GM18508 (cell line): ENCODE data around the gene SIK3.

ENCODE experiments used
- ATAC-seq: cut with Tn5 transposase; IDR thresholded peaks from one replicate; pipeline ENCODE4 v1.9.1; 2021; ENCODE audit warnings: moderate number of reproducible peaks; ENCODE audit not compliant: insufficient read depth, unreplicated experiment

Gene SIK3

DNA sequence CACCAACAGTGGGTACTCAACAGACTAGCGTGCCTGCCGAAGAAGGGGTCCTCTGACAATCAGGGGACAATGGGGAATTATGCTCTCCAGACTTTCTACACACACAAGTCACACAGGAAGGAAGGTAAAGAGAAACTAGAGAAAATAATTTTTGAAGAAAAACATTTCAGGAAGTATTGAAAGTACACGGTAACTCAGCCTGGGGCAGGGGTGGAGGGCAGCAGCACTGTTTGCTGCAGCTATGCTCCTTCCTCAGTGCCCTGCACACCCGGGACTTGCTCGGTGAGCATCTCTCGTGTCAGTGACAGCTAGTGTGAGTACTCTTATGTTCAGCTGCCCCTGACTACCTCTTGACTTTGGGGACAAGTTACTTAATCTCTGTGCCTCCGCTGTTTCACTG, 242.8 kb downstream of the SIK3 start:
- no peak for ATAC-seq

DNA sequence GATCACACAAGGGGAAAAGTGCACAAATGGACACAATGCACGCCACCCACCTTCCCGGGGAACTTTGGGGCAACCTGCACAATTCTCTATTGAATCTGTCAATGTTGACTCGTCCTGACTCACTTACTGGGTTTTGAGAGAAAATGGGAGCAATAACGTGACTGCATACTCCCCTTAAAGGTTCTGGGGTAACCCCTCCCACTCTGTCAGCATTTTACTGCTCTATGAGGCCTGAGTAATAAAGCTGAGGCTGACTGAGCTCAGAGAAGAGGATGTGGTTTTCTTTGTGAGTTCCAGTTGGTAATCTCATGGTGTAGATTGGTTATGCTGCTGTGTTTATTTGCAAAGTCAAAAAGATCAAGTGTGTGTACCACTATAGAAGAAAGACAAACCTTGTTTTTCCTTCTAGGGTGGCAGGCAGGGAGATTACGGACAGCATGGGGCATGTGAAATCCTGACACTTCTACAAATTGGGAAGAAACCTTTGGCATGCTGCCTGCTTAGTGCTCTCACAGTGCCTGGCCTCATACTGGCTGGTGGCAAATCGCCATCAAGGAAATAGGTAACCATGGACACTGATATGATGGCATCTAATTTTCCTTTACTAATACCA, 244.7 kb downstream of the SIK3 start:
- ATAC-seq: peak; percentile 77

DNA sequence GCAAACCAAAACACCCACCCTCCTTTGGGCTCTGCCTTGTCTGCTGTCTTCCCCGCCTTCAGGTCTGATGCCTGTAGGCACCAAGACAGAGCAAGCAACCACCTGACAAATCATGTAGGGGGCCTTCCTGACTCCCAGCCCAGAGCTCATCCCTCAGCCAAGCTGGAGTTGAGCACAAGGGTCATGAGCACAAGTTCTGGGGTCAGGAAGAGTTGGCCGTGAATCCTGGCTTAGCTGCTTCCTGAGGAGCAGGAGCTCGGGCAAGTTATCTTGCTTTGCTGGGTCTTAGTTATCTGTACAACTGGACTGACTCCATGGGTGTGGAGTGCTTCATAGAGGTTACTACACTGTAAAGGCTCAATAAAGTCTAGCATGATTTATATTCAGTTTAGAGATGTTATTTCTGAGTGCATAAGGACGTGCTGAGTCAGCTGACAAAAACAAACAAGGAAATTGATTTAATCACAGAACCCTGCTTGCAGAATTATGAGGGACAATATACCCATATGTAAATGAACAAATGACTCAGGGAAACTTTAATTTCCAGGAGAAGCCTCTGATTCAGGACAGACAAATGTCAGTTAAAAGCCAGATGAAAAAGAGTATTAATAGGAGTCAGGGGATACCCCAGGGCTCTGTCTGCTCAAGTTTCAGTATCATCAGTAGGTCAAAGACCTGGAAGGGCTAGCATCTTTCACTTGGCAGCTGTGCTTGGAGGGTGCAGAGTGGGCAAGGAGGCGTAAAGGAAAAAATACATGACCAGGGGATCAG, 245.8 kb downstream of the SIK3 start:
- no peak for ATAC-seq

DNA sequence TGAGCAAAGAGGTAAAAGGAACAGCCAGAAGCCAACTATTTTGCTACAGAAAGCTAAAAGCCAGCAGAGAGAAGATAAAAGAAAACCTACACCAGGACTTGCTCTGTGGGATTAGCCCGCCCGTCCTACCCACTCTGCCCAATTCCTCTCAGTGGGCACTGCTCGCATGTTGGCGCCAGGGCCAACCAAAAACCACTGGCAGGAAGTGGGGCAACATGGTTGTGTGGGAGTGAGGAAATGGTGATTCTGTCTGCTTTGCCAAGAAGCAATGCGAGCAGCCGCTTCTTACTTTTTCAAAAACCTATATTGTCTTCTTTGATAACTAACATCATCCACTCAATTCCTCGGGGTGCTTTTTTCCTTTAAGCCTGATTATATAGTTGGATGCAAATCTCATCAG, 246.6 kb downstream of the SIK3 start:
- ATAC-seq: no peak

DNA sequence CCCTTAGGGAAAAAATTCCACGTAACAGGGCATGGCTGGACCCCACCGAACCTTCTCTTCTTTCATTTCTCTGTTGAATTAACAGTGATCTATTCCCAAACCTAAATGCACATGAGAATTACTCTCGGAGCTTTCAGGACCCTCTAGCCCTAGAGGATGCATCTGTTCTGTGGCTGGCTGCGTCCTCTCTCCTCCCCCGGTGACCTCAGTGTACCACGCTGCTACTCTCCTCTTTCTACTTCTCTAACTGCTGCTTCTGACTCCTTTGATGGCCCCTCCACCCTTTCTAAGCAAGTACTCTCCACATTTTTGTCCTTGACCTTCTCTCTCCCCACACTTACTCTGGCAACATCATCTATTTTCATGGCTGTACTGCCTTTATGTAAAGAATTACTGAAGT, 248.7 kb downstream of the SIK3 start:
- no peak for ATAC-seq

DNA sequence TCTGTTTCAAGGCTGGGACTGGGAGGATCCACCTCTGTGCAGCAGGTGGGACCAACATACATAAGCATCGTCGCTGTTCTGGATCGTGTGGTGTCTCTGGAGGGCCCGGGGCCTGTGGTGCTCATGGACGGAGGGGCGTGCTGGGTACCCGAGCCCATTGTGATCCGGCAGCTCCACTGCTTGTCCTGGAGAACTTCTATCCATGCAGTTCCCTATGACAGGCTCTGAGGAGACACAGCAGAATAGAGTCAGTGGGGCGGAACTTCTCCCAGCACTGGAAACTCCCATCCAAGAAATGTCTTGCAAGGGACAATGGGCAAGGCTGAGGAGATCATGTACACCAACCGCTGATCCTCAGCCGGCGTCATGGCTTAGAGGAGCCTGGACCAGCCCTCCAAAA, 249.2 kb downstream of the SIK3 start:
- no peak for ATAC-seq

DNA sequence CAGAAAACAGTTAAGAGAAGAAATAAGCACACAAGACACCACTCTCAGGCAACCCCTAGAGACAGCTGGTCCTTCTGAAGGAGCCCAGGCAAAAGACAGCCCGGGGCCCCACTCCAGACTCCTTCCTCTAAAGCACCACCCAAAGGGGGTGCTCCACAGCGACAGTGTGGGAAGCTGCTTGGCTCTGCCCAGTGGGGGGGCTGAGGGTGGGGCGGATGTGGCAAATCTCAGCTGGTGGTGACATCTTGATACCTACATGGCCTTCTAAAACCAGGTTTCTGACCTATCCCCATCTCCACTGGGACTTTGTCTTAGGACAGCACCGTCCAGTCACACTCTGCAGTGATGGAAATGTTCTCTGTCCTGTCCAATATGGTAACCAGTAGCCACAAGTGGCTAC, 250.6 kb downstream of the SIK3 start:
- ATAC-seq: no peak

DNA sequence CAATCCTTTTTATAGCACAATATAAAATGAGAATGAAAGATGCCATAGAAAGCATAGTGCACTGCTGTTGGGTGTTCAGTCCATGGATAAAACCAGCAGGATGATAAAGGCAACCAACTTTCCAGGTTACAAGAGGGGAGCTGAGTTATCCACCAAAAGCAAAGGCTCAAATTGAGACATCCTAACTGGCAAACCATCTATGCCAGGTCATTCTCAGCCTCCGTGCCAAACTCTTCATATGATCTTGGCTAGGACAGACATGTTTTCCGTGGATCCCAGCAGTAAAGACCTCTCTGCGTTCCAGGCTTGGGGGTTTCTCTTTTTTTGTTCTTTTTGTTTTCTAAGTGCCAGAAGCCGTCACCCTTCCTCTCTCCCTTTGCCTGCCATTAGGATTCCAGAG, 253.5 kb downstream of the SIK3 start:
- ATAC-seq: no peak

DNA sequence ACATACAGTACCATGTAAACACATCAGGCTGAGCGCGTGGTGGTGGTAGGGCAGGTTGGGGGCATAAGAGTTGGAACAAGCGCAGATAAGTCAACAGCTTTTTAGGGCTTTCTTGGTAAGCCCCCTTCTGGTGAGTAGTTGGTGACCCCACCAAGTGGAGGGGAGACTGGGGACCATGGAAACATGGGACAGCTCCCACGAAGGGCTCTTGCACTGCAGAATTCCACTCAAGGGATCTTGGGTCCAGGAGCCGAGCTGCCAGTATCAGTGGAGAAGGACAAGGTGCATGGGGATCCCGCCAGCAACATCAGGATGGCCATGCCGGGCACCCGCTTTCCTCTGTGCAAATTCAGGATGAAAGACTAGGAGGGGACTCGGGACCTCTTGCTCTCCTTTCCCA, 254.6 kb downstream of the SIK3 start:
- no peak for ATAC-seq

DNA sequence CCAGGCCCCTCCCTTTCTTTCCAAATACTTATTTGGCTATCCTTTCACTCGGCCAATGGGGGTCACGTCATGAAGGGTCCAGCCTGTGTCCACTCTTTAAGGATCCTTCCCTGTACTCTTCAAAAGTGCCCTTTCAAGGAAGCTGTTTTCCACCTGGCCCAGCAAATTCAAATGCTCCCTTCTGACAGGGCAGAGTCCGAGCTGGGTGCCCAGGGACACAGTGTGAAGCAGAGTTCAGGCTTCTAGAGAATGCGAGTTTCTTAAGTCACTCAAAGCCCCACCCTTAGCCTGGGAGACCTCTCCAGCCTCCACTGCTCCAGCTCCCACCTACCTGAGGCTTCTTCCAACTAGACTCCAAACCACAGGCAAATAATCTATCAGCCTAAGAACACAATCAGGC, 255.3 kb downstream of the SIK3 start:
- ATAC-seq: no peak

DNA sequence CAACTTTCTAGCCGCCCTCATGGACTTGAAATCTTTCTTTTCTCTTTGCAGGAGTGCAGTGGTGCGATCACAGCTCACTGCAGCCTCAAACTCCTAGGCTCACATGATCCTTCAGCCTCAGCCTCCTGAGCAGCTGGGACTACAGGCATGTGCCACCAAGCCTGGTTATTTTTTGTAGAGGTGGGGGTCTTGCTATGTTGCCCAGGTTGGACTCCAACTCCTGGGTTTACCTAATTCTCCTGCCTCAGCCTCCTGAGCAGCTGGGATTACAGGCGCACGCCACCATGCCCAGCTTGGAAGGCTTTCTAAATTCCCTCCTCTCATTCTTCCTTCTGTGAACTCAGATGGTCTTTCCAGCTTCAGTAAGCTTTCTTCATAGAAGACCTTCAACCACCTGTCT, 256.1 kb downstream of the SIK3 start:
- no peak for ATAC-seq

DNA sequence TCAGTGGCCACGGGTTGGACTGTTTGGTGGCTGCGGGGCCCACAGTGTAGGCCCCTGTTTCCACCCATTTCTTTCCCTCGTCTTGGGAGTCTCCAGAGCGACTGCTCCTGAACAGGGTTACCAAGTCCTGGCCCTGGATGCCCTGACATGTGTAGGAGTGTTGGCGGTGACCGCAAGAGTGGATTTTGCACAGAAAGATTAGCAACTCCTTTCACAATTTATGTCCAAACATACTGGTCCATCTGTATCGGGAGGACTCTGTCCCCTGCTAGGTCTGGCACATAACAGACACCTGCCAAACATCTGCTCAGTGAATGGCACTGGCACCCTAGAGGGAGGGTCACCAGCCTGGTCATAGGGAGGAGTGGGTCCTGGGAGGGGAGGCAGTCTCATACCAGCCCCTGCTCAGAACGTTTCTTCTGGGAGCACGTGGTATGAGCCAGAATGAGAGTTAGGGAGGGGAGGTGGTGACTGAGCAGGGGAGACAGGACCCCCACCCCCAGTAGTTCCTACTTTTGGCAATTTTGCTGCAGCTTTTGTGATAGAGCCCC, 257.4 kb downstream of the SIK3 start:
- ATAC-seq: no peak

DNA sequence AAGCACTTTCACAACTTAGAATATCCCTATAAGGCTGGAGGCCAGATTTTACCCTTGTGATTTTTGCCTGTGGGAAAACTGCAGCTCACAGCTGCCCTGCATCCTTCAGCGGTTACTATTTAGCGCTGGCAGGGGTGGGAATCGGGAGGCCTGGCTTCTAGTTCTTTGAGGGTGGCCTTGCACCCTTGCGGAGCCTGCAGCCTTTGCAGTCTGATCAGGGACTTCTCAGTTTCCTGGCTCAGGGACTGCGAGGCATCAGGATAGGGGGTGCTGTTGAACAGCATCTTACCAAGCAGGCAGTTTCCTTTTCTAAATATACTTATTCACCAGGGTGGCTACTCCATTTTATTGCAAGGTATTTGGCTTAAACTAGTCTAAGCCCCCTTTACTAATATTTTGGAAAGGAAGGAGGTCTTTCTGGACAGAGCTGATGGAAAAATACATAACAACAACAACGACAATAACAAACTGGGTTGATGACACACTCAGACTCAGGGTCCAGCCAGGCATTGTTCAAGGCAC, 257.9 kb downstream of the SIK3 start:
- no peak for ATAC-seq

DNA sequence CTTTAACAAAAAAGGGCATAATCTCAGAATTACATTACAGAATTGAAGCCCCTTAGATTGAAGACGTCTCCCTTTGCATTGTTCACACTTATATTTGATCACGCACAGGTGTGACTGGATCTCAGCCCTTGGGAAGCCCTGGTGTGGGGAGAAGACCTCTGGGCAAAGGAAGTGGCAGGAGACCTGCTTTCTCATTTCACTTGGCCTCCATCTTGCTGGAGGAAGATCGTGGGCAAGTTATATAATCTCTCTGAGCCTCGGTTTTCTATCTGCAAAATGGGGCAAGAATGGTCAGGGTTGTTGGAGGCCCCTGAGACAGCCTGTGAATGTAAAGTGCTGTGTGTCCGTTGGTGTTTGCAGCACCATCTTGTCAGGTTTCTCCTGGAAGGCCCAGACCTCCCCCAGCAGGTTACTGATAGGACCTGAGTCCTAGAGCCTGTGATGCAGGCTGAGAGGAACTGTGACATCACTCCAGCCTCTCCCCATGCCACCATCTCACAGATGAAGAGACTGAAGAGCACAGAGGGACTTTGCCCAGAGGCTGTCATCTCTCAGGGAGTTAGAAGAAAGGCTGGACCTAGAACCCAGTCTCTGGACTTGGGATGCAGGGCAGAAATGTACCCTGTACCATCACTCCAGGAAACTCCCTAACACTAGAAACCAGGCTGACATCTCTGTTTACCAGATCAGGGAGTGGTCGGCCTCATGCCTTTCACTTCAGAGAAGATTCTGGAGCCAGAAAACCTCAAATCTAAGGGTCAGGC, 259.7 kb downstream of the SIK3 start:
- no peak for ATAC-seq

DNA sequence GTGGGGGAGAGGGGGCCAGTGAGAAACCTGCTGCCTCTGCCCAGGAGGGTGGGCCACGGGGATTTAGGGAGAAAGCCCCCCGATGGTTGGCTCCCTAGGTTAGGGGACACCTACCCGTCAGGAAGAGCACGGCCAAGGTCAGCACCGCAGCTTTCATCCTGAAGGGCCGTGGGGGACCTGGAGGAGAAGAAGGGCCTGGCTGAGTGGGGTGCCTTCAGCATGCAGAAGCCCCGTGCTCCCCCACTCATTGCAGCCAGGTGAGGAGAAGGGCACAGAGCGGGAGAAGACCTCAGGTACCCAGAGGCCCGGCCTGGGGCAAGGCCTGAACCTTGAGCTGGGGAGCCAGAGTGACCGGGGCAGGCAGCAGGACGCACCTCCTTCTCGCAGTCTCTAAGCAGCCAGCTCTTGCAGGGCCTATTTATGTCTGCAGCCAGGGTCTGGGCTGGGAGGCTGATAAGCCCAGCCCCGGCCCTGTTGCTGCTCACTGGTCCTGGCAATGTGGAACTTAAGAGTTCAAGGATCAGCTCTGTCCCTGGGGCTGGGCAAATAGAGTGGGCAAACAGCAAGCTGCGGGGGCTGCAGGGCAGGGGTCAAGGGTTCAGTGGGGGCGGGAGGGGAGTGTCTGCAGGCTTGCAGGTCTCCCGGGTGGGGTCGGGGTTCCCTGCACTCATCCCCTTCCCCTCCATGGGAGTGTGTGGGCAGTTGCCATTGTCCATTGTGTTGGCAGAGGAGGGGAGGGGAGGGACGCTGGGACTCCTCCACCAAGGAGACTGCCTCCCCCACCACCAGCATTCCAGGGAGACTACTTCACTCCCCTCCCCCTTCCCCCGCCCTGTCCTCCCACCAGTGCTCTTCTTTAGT, 260.8 kb downstream of the SIK3 start, which contains the start of gene APOA1:
TSS of gene APOA1 (minus strand) at position 392 of the 861 bp plus-strand sequence. CDS start at position 157, 235 bp downstream.
- ATAC-seq: no peak

DNA sequence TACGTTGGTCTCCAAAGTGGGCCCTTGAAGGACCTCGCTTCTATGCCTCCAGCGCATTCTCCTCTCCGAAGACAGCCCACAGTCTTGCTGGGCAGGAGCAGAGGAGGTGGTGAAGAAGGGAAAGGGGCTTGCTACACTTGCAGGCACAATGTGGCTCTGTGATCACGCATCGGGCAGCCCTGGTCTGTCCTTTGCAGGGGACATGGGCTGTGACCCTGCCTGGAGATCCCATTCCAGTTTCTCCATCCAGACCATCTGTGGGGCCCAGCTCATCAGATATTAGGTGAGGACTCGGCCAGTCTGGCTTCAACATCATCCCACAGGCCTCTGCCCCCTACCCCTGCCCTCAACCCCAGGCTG, 261.6 kb downstream of the SIK3 start:
- ATAC-seq: no peak

DNA sequence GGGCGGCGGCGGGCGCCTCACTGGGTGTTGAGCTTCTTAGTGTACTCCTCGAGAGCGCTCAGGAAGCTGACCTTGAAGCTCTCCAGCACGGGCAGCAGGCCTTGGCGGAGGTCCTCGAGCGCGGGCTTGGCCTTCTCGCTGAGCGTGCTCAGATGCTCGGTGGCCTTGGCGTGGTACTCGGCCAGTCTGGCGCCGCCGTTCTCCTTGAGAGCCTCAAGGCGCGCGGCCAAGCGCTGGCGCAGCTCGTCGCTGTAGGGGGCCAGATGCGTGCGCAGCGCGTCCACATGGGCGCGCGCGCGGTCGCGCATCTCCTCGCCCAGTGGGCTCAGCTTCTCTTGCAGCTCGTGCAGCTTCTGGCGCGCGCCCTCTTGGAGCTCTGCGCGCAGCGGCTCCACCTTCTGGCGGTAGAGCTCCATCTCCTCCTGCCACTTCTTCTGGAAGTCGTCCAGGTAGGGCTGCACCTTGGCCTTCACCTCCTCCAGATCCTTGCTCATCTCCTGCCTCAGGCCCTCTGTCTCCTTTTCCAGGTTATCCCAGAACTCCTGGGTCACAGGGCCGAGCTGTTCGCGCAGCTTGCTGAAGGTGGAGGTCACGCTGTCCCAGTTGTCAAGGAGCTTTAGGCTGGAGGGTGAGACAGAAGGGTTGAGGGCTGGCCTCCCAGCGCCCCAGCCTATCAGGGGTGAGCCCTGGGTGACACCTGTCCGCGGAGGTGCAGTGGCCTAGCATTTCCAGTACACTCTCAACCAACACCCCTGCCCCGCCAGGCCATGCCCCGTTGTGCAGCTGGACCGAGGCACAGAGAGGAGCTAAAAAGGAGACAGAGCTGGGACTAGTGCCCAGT, 262.2 kb downstream of the SIK3 start:
- ATAC-seq: no peak

DNA sequence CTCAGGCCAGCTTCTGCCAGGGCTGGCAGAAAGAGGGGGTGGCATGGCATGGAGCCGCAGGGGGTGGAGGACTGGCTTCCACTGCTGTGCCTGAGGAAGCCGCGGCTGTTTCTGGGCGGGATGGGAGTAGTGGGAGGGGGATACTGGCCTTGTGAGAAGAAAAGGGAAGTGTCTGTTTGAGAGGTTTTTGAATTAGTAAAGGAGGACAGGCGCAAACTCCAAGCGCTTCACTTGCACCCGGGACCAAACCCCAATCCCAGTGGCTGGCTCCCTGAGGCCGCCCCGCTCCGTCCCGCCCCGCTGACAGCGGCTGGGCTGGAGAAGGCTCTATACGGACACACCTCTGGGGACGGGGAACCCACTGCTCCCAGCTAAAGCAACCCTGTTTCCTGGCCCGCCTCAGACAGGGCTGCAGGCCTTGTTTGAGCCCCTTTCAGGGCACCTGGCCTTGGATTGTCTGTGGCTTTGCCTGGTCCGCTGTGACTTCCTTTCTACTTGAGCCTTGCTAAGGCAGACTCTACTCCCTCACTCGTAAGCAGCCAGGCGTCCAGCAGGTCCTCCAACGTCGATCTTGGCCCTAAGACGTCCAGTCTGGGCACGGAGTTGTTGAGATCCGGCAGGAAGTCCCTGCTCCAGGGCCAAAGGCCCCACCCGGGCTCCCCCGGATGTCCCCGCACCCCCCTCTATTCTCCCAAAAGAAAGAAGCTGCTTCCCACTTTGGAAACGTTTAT, 263.0 kb downstream of the SIK3 start:
- no peak for ATAC-seq
